SK-N-SH (cell line): ENCODE data around the gene ANKRD60. TPM values are rescaled to one million over a fixed set of nuclear protein-coding genes. Genes with fewer than 3 reads are reported as not detected.

Source experiments
- CTCF ChIA-PET: fragments of 300-600, 350-600 bp; formaldehyde crosslinking; extraction: SDS; loops from one replicate; lab custom pipeline; 2021; lab: Yijun Ruan, JAX
- POLR2A ChIA-PET: fragments of 350-600 bp; sonication (Branson Sonifier 250); formaldehyde crosslinking; extraction: SDS; loops from one replicate; lab custom pipeline; 2020; ENCODE audit warnings: antibody characterized with exemption, inconsistent platforms; lab: Yijun Ruan, JAX
- DNase-seq: peaks from one replicate; pipeline ENCODE4 v3.0.0; 2012
- H2AFZ ChIP-seq: fragments of 200-600 bp; sonication (generic); 2 replicates; pipeline ENCODE4 v1.8.1; 2016; ENCODE audit warnings: antibody characterized with exemption, mild to moderate bottlenecking, low read depth
- H3F3A ChIP-seq: fragments of 200-600 bp; sonication (generic); replicated peaks from 2 replicates; pipeline ENCODE3; 2016; ENCODE audit warnings: antibody characterized with exemption, mild to moderate bottlenecking; ENCODE audit not compliant: insufficient read depth
- H3K27ac ChIP-seq, 2 experiments: fragments of 200-500 bp in 1 of 2; fragments of 200-600 bp in 1 of 2; sonication (Bioruptor generic) in 1 of 2; sonication (generic), shearing (Covaris generic) in 1 of 2; 2 replicates each; pipeline versions ENCODE4 v1.5.1 to v1.6.1; 2014 to 2016; ENCODE audit warnings: low read depth in 2 of 2, inconsistent platforms in 1 of 2, low read length in 1 of 2, mild to moderate bottlenecking in 1 of 2, mixed read lengths in 1 of 2
- H3K27me3 ChIP-seq: fragments of 200-600 bp; sonication (generic), shearing (Covaris generic); 2 replicates; pipeline ENCODE4 v1.6.1; 2016; ENCODE audit warnings: mixed run types; ENCODE audit not compliant: insufficient read depth
- H3K36me3 ChIP-seq, 2 experiments: fragments of 200-500 bp in 1 of 2; fragments of 200-600 bp in 1 of 2; sonication (Bioruptor generic) in 1 of 2; sonication (generic) in 1 of 2; replicated peaks in 1 of 2; 2 replicates each; pipeline versions ENCODE3 to v1.5.1; 2014 to 2016; ENCODE audit warnings: low read length in 1 of 2, mild to moderate bottlenecking in 1 of 2; ENCODE audit not compliant: insufficient read depth in 2 of 2, control insufficient read depth in 1 of 2
- H3K4me1 ChIP-seq, 2 experiments: fragments of 200-500 bp in 1 of 2; fragments of 200-600 bp in 1 of 2; sonication (Bioruptor generic) in 1 of 2; sonication (generic), shearing (Covaris generic) in 1 of 2; 2 replicates each; pipeline versions ENCODE4 v1.5.1 to v1.6.1; 2014 to 2016; ENCODE audit warnings: low read depth in 1 of 2, low read length in 1 of 2, mixed run types in 1 of 2; ENCODE audit not compliant: insufficient read depth in 2 of 2, control insufficient read depth in 1 of 2
- H3K4me2 ChIP-seq: fragments of 200-600 bp; sonication (generic), shearing (Covaris generic); 2 replicates; pipeline ENCODE4 v1.6.1; 2017; ENCODE audit warnings: mixed run types
- H3K4me3 ChIP-seq, 2 experiments: fragments of 200-500 bp in 1 of 2; fragments of 200-600 bp in 1 of 2; sonication (Bioruptor generic) in 1 of 2; sonication (generic), shearing (Covaris generic) in 1 of 2; 2 replicates each; pipeline versions ENCODE4 v1.5.1 to v1.8.1; 2014 to 2016; ENCODE audit warnings: low read depth in 2 of 2, inconsistent platforms in 1 of 2, low read length in 1 of 2, mild to moderate bottlenecking in 1 of 2, mixed read lengths in 1 of 2, moderate library complexity in 1 of 2
- H3K79me2 ChIP-seq: fragments of 200-600 bp; sonication (generic); 2 replicates; pipeline ENCODE4 v1.8.1; 2017; ENCODE audit warnings: mild to moderate bottlenecking; ENCODE audit not compliant: insufficient read depth
- H3K9ac ChIP-seq: fragments of 200-600 bp; sonication (generic); 2 replicates; pipeline ENCODE4 v1.6.1; 2017; ENCODE audit warnings: mixed run types
- H3K9me2 ChIP-seq: fragments of 200-600 bp; sonication (generic); 2 replicates; pipeline ENCODE4 v1.6.1; 2017; ENCODE audit warnings: mixed run types
- H3K9me3 ChIP-seq: fragments of 200-600 bp; sonication (generic); 2 replicates; pipeline ENCODE4 v1.6.1; 2017; ENCODE audit warnings: mixed run types, mild to moderate bottlenecking, moderate library complexity
- H4K20me1 ChIP-seq: fragments of 200-600 bp; sonication (generic); 2 replicates; pipeline ENCODE4 v1.6.1; 2017; ENCODE audit warnings: mild to moderate bottlenecking, mixed run types; ENCODE audit not compliant: insufficient read depth
- CHD2 ChIP-seq: fragments of 150-350 bp; IDR thresholded peaks from 2 replicates; pipeline ENCODE4 v1.6.1; 2018; ENCODE audit warnings: low read length; ENCODE audit not compliant: partially characterized antibody
- ELF1 ChIP-seq: IDR thresholded peaks from 2 replicates; pipeline ENCODE4 v1.4.0; 2012
- FOXM1 ChIP-seq: IDR thresholded peaks from 2 replicates; pipeline ENCODE4 v1.4.0; 2012; ENCODE audit warnings: low read depth, mild to moderate bottlenecking
- GATA2 ChIP-seq: sonication (generic); formaldehyde crosslinking; IDR thresholded peaks from 2 replicates; pipeline ENCODE4 v1.5.0; 2020; ENCODE audit warnings: mild to moderate bottlenecking, missing genetic modification reagents
- MEF2A ChIP-seq: IDR thresholded peaks from 2 replicates; pipeline ENCODE4 v1.4.0; 2012; ENCODE audit warnings: low read depth, borderline replicate concordance
- MXI1 ChIP-seq: IDR thresholded peaks from 2 replicates; pipeline ENCODE4 v1.6.1; 2012; ENCODE audit warnings: mild to moderate bottlenecking, low read depth, low read length, improper control_type of control experiment
- NFIC ChIP-seq: IDR thresholded peaks from 2 replicates; pipeline ENCODE4 v1.4.0; 2012; ENCODE audit warnings: borderline replicate concordance
- NRF1 ChIP-seq: IDR thresholded peaks from 2 replicates; pipeline ENCODE4 v1.6.1; 2012; ENCODE audit warnings: low read depth, mild to moderate bottlenecking, low read length
- RFX5 ChIP-seq: IDR thresholded peaks from 2 replicates; pipeline ENCODE4 v1.6.1; 2012; ENCODE audit warnings: mild to moderate bottlenecking, improper control_type of control experiment, low read length
- TCF12 ChIP-seq: IDR thresholded peaks from 2 replicates; pipeline ENCODE4 v1.4.0; 2012
- YY1 ChIP-seq: IDR thresholded peaks from 2 replicates; pipeline ENCODE4 v1.4.0; 2012; ENCODE audit warnings: low read depth, mild to moderate bottlenecking
- WGBS: methylation state at CpG from one replicate; pipeline ENCODE4 v1.1.6; 2017; ENCODE audit warnings: low lambda C conversion rate; 5-methylcytosine and 5-hydroxymethylcytosine counted together
- polyA plus RNA-seq, 3 experiments: library from polyadenylated mRNA; depleted of rRNA; stranded (reverse); fragments of >200 nt; gene quantifications; 2 replicates each; pipeline ENCODE4 v1.2.3, GENCODE V29; 2012
- TF ChIP-seq, protein P1 (sequence below): IDR thresholded peaks from 2 replicates; pipeline ENCODE4; 2012
- TF ChIP-seq, protein P2 (sequence below): IDR thresholded peaks from 2 replicates; pipeline ENCODE4 v1.4.0; 2012; ENCODE audit warnings: low read depth, borderline replicate concordance
- TF ChIP-seq, protein P3 (sequence below): fragments of 150-350 bp; IDR thresholded peaks from 2 replicates; pipeline ENCODE4 v1.6.1; 2016; ENCODE audit warnings: mild to moderate bottlenecking, low read depth, low read length
- TF ChIP-seq, protein P4 (sequence below): IDR thresholded peaks from 2 replicates; pipeline ENCODE4 v1.6.1; 2012; ENCODE audit warnings: mild to moderate bottlenecking, low read depth, low read length, moderate library complexity
- TF ChIP-seq, protein P5 (sequence below): IDR thresholded peaks from 2 replicates; pipeline ENCODE4 v1.4.0; 2012; ENCODE audit warnings: low read depth, borderline replicate concordance

Gene ANKRD60
- polyA plus RNA-seq, 1 of the 3 experiments (the other 2 are of a cell fraction), result not detected

DNA sequence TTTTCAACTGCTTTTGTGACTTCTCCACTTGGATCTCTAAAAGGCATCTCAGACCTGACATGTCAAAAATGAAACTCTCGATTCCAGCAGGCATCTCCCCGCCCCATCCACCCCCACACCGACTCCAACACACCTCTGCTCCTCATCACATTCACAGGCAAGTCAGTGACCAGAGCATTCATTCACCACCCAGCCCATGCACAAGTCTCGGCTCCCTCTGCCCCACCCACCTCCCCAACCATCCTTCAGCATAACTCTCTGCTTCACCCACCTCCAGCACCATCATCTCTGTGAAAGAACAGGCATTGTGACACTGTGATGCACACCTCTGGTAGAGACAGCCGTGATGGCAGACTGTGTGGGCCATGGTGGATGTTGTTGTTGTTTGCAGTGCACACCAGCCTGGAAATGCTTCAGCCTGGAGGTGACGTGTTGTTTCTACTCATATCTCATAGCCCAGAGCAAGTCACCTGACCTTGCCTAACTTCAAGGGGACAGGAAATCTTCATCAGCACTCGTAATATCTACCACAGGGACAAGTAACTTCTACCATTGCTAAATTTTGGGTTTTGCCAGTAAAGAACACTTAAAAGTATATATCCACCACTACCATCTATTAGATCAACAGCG lies 56.5 kb downstream of the ANKRD60 start:
- no peaks in the 10 kb centered on the region for H3K79me2 ChIP-seq
- no peak overlapping the region for H3K9ac ChIP-seq
- no peak overlapping the region for H3K4me2 ChIP-seq
- H3K9me3 ChIP-seq, result no peaks in the 10 kb centered on the region
- ChIA-PET POLR2A (no interaction called here), CTCF (interaction anchor here (0.6 to 1.0 kb wide), 2 partner anchors 24 to 317 kb away, joined by 3 to 4 read pairs; no protein-coding TSS in a partner anchor)
- no peak overlapping the region; a peak in 1 of 4 replicates for H3K27ac ChIP-seq
- DNase-seq, result no peak
- no peak overlapping the region for H2AFZ ChIP-seq
- no peak overlapping the region for H3K4me3 ChIP-seq
- TF ChIP-seq CHD2 (no peak), FOXM1 (no peak), RFX5 (no peak), YY1 (no peak), MEF2A (no peak), TCF12 (no peak), ELF1 (no peak), NFIC (no peak)
- TF ChIP-seq, protein P1, sequence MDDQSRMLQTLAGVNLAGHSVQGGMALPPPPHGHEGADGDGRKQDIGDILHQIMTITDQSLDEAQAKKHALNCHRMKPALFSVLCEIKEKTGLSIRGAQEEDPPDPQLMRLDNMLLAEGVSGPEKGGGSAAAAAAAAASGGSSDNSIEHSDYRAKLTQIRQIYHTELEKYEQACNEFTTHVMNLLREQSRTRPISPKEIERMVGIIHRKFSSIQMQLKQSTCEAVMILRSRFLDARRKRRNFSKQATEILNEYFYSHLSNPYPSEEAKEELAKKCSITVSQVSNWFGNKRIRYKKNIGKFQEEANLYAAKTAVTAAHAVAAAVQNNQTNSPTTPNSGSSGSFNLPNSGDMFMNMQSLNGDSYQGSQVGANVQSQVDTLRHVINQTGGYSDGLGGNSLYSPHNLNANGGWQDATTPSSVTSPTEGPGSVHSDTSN, result no peak
- TF ChIP-seq, protein P2, sequence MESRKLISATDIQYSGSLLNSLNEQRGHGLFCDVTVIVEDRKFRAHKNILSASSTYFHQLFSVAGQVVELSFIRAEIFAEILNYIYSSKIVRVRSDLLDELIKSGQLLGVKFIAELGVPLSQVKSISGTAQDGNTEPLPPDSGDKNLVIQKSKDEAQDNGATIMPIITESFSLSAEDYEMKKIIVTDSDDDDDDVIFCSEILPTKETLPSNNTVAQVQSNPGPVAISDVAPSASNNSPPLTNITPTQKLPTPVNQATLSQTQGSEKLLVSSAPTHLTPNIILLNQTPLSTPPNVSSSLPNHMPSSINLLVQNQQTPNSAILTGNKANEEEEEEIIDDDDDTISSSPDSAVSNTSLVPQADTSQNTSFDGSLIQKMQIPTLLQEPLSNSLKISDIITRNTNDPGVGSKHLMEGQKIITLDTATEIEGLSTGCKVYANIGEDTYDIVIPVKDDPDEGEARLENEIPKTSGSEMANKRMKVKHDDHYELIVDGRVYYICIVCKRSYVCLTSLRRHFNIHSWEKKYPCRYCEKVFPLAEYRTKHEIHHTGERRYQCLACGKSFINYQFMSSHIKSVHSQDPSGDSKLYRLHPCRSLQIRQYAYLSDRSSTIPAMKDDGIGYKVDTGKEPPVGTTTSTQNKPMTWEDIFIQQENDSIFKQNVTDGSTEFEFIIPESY, result no peak
- TF ChIP-seq, protein P3, sequence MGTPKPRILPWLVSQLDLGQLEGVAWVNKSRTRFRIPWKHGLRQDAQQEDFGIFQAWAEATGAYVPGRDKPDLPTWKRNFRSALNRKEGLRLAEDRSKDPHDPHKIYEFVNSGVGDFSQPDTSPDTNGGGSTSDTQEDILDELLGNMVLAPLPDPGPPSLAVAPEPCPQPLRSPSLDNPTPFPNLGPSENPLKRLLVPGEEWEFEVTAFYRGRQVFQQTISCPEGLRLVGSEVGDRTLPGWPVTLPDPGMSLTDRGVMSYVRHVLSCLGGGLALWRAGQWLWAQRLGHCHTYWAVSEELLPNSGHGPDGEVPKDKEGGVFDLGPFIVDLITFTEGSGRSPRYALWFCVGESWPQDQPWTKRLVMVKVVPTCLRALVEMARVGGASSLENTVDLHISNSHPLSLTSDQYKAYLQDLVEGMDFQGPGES, result no peak
- no peaks in the 10 kb centered on the region for H3K9me2 ChIP-seq
- 87% methylated on average over 8 of the region's 8 CpGs for WGBS
- peaks cover 0 to 40% of the 10 kb centered on the region in 2 experiments; a peak in 2 of 4 replicates for H3K4me1 ChIP-seq
- H4K20me1 ChIP-seq, result no peaks in the 10 kb centered on the region
- no peaks in the 10 kb centered on the region for H3K27me3 ChIP-seq
- no peaks in the 10 kb centered on the region for H3K36me3 ChIP-seq
- H3F3A ChIP-seq, result no peaks in the 10 kb centered on the region

DNA sequence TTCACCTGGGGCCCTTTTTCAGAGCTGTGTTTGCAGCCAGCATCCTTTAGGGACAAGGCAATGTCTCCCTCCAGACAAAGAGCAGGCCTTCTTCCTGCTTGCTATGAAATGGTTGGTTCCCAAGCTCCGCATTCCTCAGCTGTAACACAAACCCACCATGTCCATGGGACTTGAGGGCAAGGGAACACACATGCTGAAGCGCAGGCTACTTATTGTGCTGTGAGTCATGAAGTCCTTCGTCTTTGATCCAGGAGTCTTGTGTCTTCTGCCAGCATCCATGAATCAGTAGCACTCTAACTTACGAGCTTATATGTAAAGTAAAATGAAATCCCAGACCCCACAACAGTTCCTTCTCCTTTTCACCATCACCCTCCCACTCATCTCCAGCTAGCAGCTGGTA lies 59.0 kb downstream of the ANKRD60 start:
- WGBS, result 44% methylated on average over 4 of the region's 4 CpGs
- H2AFZ ChIP-seq, result no peak overlapping the region
- no peaks in the 10 kb centered on the region for H3K36me3 ChIP-seq
- no peak overlapping the region for H3K4me2 ChIP-seq
- no peaks in the 10 kb centered on the region for H3K9me3 ChIP-seq
- H3K4me3 ChIP-seq, result no peak overlapping the region
- H3K27me3 ChIP-seq, result no peaks in the 10 kb centered on the region
- no peaks in the 10 kb centered on the region for H3K79me2 ChIP-seq
- ChIA-PET CTCF (interaction anchor here (1.3 to 2.1 kb wide), 6 partner anchors 10 to 82 kb away, joined by 3 to 7 read pairs (median 4); no protein-coding TSS in a partner anchor), POLR2A (no interaction called here)
- peaks cover 0 to 15% of the 10 kb centered on the region in 2 experiments; a peak in 2 of 4 replicates for H3K4me1 ChIP-seq
- no peaks in the 10 kb centered on the region for H3K9me2 ChIP-seq
- no peak for DNase-seq
- H3K9ac ChIP-seq, result no peak overlapping the region
- no peak overlapping the region for H3K27ac ChIP-seq
- H4K20me1 ChIP-seq, result no peaks in the 10 kb centered on the region
- H3F3A ChIP-seq, result no peaks in the 10 kb centered on the region
- TF ChIP-seq MXI1 (no peak), NFIC (no peak), FOXM1 (no peak), NRF1 (no peak), GATA2 (no peak), TCF12 (no peak)
- TF ChIP-seq, protein P4, sequence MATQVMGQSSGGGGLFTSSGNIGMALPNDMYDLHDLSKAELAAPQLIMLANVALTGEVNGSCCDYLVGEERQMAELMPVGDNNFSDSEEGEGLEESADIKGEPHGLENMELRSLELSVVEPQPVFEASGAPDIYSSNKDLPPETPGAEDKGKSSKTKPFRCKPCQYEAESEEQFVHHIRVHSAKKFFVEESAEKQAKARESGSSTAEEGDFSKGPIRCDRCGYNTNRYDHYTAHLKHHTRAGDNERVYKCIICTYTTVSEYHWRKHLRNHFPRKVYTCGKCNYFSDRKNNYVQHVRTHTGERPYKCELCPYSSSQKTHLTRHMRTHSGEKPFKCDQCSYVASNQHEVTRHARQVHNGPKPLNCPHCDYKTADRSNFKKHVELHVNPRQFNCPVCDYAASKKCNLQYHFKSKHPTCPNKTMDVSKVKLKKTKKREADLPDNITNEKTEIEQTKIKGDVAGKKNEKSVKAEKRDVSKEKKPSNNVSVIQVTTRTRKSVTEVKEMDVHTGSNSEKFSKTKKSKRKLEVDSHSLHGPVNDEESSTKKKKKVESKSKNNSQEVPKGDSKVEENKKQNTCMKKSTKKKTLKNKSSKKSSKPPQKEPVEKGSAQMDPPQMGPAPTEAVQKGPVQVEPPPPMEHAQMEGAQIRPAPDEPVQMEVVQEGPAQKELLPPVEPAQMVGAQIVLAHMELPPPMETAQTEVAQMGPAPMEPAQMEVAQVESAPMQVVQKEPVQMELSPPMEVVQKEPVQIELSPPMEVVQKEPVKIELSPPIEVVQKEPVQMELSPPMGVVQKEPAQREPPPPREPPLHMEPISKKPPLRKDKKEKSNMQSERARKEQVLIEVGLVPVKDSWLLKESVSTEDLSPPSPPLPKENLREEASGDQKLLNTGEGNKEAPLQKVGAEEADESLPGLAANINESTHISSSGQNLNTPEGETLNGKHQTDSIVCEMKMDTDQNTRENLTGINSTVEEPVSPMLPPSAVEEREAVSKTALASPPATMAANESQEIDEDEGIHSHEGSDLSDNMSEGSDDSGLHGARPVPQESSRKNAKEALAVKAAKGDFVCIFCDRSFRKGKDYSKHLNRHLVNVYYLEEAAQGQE, result no peak
- TF ChIP-seq, protein P5, sequence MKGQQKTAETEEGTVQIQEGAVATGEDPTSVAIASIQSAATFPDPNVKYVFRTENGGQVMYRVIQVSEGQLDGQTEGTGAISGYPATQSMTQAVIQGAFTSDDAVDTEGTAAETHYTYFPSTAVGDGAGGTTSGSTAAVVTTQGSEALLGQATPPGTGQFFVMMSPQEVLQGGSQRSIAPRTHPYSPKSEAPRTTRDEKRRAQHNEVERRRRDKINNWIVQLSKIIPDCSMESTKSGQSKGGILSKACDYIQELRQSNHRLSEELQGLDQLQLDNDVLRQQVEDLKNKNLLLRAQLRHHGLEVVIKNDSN, result no peak
- TF ChIP-seq, protein P2, result no peak
